Neural cell (in vitro differentiated cells): Measurements from ENCODE around the gene ABCF3. TPM values are rescaled to one million over a fixed set of nuclear protein-coding genes. Genes with fewer than 3 reads are reported as not detected.

ENCODE experiments used
- H2AFZ ChIP-seq: fragments of 200-600, 300-800 bp; sonication (generic), shearing (Covaris generic); 2 replicates; pipeline ENCODE4 v1.6.0; 2014; ENCODE audit warnings: low read depth, mild to moderate bottlenecking, antibody characterized with exemption, low read length, moderate library complexity
- H3F3A ChIP-seq: fragments of 200-600 bp; shearing (Covaris generic); 2 replicates; pipeline ENCODE4 v1.6.1; 2016; ENCODE audit warnings: mild to moderate bottlenecking, moderate library complexity, mixed read lengths, antibody characterized with exemption, low read length; ENCODE audit not compliant: insufficient read depth, poor library complexity, severe bottlenecking
- H3K27ac ChIP-seq: fragments of 200-600, 300-800 bp; sonication (generic), shearing (Covaris generic); 2 replicates; pipeline ENCODE4 v1.5.1; 2014; ENCODE audit warnings: mild to moderate bottlenecking, low read length, moderate library complexity
- H3K27me3 ChIP-seq: fragments of 300-800, 200-600 bp; sonication (generic), shearing (Covaris generic); 2 replicates; pipeline ENCODE4 v1.6.0; 2014; ENCODE audit warnings: mild to moderate bottlenecking, low read depth, low read length, moderate library complexity; ENCODE audit not compliant: insufficient read depth
- H3K36me3 ChIP-seq: fragments of 300-800, 200-600 bp; sonication (generic), shearing (Covaris generic); 2 replicates; pipeline ENCODE4 v1.5.1; 2014; ENCODE audit warnings: mild to moderate bottlenecking, antibody characterized with exemption, low read length, moderate library complexity; ENCODE audit not compliant: insufficient read depth
- H3K4me2 ChIP-seq: fragments of 300-800, 200-600 bp; sonication (generic), shearing (Covaris generic); 2 replicates; pipeline ENCODE4 v1.6.0; 2014; ENCODE audit warnings: mild to moderate bottlenecking, low read length
- H3K4me3 ChIP-seq: fragments of 300-800, 200-600 bp; sonication (generic), shearing (Covaris generic); 2 replicates; pipeline ENCODE4 v1.5.1; 2014; ENCODE audit warnings: mild to moderate bottlenecking, low read length, moderate library complexity
- H3K79me2 ChIP-seq: fragments of 200-600 bp; shearing (Covaris generic); replicated peaks from 2 replicates; pipeline ENCODE4 v1.6.0; 2014; ENCODE audit warnings: mild to moderate bottlenecking, low read length, moderate library complexity; ENCODE audit not compliant: insufficient read depth
- H3K9ac ChIP-seq: fragments of 300-800, 200-600 bp; sonication (generic), shearing (Covaris generic); 2 replicates; pipeline ENCODE4 v1.6.1; 2016; ENCODE audit warnings: mild to moderate bottlenecking, low read length, mixed read lengths
- H3K9me2 ChIP-seq: fragments of 200-600 bp; shearing (Covaris generic); 2 replicates; pipeline ENCODE4 v1.6.1; 2016; ENCODE audit warnings: mild to moderate bottlenecking, low read length, mixed read lengths; ENCODE audit not compliant: insufficient read depth
- H3K9me3 ChIP-seq: fragments of 200-600, 300-800 bp; sonication (generic), shearing (Covaris generic); 2 replicates; pipeline ENCODE4 v1.6.1; 2016; ENCODE audit warnings: mild to moderate bottlenecking, mixed run types, low read length, moderate library complexity, mixed read lengths
- H4K20me1 ChIP-seq: fragments of 200-600 bp; shearing (Covaris generic); 2 replicates; pipeline ENCODE4 v1.6.1; 2016; ENCODE audit warnings: mild to moderate bottlenecking, mixed run types; ENCODE audit not compliant: insufficient read depth
- EP300 ChIP-seq: fragments of 450-650 bp; conservative IDR thresholded peaks from 2 replicates; pipeline ENCODE4 v1.6.1; 2014; ENCODE audit warnings: antibody characterized with exemption, mild to moderate bottlenecking, moderate library complexity; ENCODE audit not compliant: poor library complexity, severe bottlenecking
- EZH2 ChIP-seq: fragments of 200-600, 300-800 bp; shearing (Covaris generic), sonication (generic); IDR thresholded peaks from 2 replicates; pipeline ENCODE4 v1.6.1; 2014; ENCODE audit warnings: antibody characterized with exemption, low read length, borderline replicate concordance, mild to moderate bottlenecking; ENCODE audit not compliant: insufficient read depth, poor library complexity, severe bottlenecking
- MXI1 ChIP-seq: fragments of 450-650 bp; conservative IDR thresholded peaks from 2 replicates; pipeline ENCODE4 v1.6.1; 2014; ENCODE audit warnings: antibody characterized with exemption, mild to moderate bottlenecking; ENCODE audit not compliant: poor library complexity, severe bottlenecking
- POLR2AphosphoS5 ChIP-seq: IDR thresholded peaks from 2 replicates; pipeline ENCODE4 v1.6.1; 2012
- RAD21 ChIP-seq: fragments of 450-650 bp; conservative IDR thresholded peaks from 2 replicates; pipeline ENCODE4 v1.6.1; 2014; ENCODE audit warnings: antibody characterized with exemption, mild to moderate bottlenecking, moderate library complexity
- SMC3 ChIP-seq: fragments of 450-650 bp; conservative IDR thresholded peaks from 2 replicates; pipeline ENCODE4 v1.6.1; 2014; ENCODE audit warnings: antibody characterized with exemption, mild to moderate bottlenecking, moderate library complexity; ENCODE audit not compliant: poor library complexity
- TAF1 ChIP-seq: IDR thresholded peaks from 2 replicates; pipeline ENCODE4 v1.6.1; 2012; ENCODE audit warnings: low read depth
- polyA plus RNA-seq: library from polyadenylated mRNA; depleted of rRNA; stranded (reverse); fragments of >200 nt; gene quantifications from 2 replicates; pipeline ENCODE4 v1.2.3, GENCODE V29; 2014
- TF ChIP-seq, protein P1 (sequence below): IDR thresholded peaks from 2 replicates; pipeline ENCODE4 v1.6.1; 2012; ENCODE audit warnings: borderline replicate concordance
- TF ChIP-seq, protein P2 (sequence below): fragments of 450-650 bp; IDR thresholded peaks from 2 replicates; pipeline ENCODE4 v1.5.1; 2014; ENCODE audit warnings: antibody characterized with exemption, mild to moderate bottlenecking, moderate library complexity; ENCODE audit not compliant: poor library complexity, severe bottlenecking

The ABCF3 gene
- polyA plus RNA-seq, 1 donor from 2014 or later: 40.3 TPM

DNA sequence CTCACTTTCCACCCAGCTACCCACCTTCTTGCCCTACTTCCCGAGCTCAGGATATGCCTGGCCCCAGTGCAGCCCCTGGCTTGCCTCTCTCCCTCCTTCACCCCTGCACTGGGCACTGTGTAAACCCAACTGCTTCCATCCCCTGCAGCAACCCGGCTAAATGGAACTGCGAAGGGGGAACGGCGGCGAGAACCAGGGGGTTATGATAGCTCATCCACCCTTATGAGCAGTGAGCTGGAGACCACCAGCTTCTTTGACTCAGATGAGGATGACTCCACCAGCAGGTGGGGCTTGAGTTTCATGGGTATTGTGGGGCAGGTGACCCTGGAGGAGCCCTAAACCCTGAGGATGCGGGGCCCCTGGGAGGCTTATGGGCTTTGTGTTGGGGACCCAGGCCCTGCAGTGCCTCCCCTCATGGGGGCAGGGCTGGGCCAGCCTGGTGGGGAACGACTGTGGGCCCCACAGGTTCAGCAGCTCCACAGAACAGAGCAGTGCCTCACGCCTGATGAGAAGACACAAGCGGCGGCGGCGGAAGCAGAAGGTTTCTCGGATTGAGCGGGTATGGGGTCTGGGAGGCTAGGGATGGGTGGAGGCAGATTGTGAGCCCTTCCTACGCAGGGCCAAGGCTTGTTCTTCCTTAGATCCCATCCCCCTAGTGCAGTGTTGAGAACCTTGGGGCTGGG is 21.2 kb upstream of the ABCF3 start:
- Histone ChIP-seq H3K9ac (no peak overlapping the region), H3K9me3 (no peaks in the 10 kb centered on the region), H3K9me2 (no peaks in the 10 kb centered on the region), H4K20me1 (no peaks in the 10 kb centered on the region), H3F3A (no peaks in the 10 kb centered on the region), H3K4me2 (no peak overlapping the region), H3K79me2 (peaks cover 19% of the 10 kb centered on the region), H3K4me3 (no peak overlapping the region), H3K27ac (no peak overlapping the region), H2AFZ (no peak overlapping the region), H3K27me3 (no peaks in the 10 kb centered on the region), H3K36me3 (peaks cover 11% of the 10 kb centered on the region)
- no peak for TF ChIP-seq EZH2
- TF ChIP-seq MXI1: no peak
- TF ChIP-seq, protein P1, sequence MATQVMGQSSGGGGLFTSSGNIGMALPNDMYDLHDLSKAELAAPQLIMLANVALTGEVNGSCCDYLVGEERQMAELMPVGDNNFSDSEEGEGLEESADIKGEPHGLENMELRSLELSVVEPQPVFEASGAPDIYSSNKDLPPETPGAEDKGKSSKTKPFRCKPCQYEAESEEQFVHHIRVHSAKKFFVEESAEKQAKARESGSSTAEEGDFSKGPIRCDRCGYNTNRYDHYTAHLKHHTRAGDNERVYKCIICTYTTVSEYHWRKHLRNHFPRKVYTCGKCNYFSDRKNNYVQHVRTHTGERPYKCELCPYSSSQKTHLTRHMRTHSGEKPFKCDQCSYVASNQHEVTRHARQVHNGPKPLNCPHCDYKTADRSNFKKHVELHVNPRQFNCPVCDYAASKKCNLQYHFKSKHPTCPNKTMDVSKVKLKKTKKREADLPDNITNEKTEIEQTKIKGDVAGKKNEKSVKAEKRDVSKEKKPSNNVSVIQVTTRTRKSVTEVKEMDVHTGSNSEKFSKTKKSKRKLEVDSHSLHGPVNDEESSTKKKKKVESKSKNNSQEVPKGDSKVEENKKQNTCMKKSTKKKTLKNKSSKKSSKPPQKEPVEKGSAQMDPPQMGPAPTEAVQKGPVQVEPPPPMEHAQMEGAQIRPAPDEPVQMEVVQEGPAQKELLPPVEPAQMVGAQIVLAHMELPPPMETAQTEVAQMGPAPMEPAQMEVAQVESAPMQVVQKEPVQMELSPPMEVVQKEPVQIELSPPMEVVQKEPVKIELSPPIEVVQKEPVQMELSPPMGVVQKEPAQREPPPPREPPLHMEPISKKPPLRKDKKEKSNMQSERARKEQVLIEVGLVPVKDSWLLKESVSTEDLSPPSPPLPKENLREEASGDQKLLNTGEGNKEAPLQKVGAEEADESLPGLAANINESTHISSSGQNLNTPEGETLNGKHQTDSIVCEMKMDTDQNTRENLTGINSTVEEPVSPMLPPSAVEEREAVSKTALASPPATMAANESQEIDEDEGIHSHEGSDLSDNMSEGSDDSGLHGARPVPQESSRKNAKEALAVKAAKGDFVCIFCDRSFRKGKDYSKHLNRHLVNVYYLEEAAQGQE: no peak
- TF ChIP-seq, protein P2, sequence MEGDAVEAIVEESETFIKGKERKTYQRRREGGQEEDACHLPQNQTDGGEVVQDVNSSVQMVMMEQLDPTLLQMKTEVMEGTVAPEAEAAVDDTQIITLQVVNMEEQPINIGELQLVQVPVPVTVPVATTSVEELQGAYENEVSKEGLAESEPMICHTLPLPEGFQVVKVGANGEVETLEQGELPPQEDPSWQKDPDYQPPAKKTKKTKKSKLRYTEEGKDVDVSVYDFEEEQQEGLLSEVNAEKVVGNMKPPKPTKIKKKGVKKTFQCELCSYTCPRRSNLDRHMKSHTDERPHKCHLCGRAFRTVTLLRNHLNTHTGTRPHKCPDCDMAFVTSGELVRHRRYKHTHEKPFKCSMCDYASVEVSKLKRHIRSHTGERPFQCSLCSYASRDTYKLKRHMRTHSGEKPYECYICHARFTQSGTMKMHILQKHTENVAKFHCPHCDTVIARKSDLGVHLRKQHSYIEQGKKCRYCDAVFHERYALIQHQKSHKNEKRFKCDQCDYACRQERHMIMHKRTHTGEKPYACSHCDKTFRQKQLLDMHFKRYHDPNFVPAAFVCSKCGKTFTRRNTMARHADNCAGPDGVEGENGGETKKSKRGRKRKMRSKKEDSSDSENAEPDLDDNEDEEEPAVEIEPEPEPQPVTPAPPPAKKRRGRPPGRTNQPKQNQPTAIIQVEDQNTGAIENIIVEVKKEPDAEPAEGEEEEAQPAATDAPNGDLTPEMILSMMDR: no peak
- no peak for TF ChIP-seq RAD21
- TF ChIP-seq SMC3: no peak
- no peak for TF ChIP-seq EP300
- no peak for TF ChIP-seq POLR2AphosphoS5
- no peak for TF ChIP-seq TAF1

DNA sequence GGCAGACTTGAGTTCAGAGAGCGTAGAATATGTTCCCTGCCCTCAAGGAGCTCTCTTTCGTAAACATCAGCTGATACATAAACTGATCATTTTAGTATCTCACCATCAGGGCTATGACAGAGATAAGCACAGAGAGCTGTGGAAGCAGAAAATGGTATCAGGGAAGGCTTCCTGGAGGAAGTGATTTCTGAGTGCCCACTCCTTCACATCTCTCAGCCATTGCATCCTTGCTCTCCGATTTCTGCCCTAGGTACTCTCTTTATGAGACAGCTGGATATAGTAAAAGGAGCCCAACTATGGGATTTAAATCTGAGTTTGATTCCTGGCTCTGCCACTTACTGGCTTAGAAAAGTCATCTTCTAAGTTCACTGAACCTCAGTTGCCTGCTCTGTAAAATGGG is 20.5 kb upstream of the ABCF3 start:
- no peak overlapping the region for H3K4me3 ChIP-seq
- peaks cover 13% of the 10 kb centered on the region for H3K79me2 ChIP-seq
- no peak for TF ChIP-seq SMC3
- H3F3A ChIP-seq: no peaks in the 10 kb centered on the region
- no peaks in the 10 kb centered on the region for H4K20me1 ChIP-seq
- H3K27ac ChIP-seq: no peak overlapping the region
- H3K4me2 ChIP-seq: no peak overlapping the region
- no peaks in the 10 kb centered on the region for H3K9me2 ChIP-seq
- H3K27me3 ChIP-seq: no peaks in the 10 kb centered on the region
- no peaks in the 10 kb centered on the region for H3K9me3 ChIP-seq
- H3K9ac ChIP-seq: no peak overlapping the region
- no peak overlapping the region for H2AFZ ChIP-seq
- H3K36me3 ChIP-seq: peaks cover 11% of the 10 kb centered on the region
